ENCODE results near the gene ACOX1.

DNA sequence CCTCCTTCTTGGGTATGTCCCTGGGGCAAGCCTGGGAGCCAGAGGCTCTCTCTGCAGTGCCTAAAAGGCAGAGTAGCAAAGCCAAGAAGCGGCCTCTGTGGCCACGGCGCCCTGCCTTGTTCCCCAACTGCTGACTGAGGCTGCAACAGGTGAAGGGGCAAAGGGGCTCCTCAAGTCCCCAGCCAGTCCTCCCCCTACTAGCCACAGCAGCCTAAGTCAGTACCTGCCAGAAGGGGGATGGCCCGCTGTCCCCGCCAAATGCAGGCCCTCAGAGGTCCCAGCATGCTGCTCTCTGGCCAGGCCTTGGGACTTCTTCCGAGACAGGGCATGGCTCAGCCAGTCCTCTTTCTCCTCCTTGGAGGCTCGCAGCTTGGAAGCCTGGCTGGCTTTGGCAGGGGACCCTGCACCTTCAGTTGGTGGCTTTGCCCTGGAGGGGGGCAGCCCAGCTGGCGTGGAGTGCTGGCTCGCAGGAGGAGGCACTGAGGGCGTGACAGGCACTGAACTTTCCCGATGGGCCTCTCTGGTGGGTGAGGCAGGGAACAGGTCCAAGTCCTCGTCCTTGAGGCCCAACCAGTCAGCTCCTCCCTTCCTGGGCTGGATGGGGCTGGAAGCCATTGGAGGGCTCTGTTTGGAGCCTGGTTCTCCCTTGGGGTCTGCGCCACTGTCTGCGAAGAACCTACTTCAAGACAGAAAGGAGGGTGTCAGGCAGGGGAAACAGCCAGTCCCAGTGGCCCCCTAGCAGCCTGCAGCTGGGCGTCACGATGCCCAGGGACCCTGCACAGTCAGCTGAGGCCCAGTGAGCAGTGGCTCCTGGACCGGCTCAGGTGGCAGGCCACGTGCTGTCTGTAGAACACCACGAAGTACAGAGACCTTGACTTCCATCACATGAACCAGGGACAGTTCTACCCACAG lies 55.7 kb downstream of the ACOX1 start:
- TF ChIP-seq POLR2A (IDR thresholded peaks at IDR 0.05) (no peak), CTCF (IDR thresholded peaks at IDR 0.05) (no peak)
